T47D (cell line): ENCODE data around the gene LAMB4.
"Not testable (repeated sequence)": the region's sequence is repeated elsewhere in the genome, so short reads cannot be mapped to it uniquely, and the experiment has no call there.

Experiments used
- DNase-seq, 2 experiments: peaks; one replicate each; pipeline versions ENCODE4 v3.0.0 to v3.0.0-alpha.2; 2011 to 2012; ENCODE audit warnings: low read depth in 1 of 2, low spot score in 1 of 2
- JUND ChIP-seq: IDR thresholded peaks from 2 replicates; pipeline ENCODE4 v1.6.1; 2012; ENCODE audit warnings: low read depth
- in situ Hi-C: cut with HindIII; loops from 2 replicates; pipeline ENCODE4 v1.10.0; 2016; ENCODE audit warnings: low sequenced_read_pairs, low pct_unique_long_range_greater_than_20kb

Gene LAMB4

GRCh38 chr7:108034586-108034985, 95.6 kb downstream of the LAMB4 start:
- in situ Hi-C loops: no loop called here
- DNase-seq: no peak
- TF ChIP-seq JUND: no peak

GRCh38 chr7:108033776-108034497, 96.2 kb downstream of the LAMB4 start:
- DNase-seq: no peak
- in situ Hi-C loops: no loop called here
- TF ChIP-seq JUND: no peak

- DNase-seq: peak in 1 of 2 experiments; percentile 10
- in situ Hi-C loops: not testable (repeated sequence)
Observed at GRCh38 chr7:108033309-108033708, 96.9 kb downstream of the LAMB4 start.

GRCh38 chr7:108030516-108030915, 99.6 kb downstream of the LAMB4 start:
- no peak for TF ChIP-seq JUND
- no peak for DNase-seq

GRCh38 chr7:108029034-108029433, 101.1 kb downstream of the LAMB4 start:
- in situ Hi-C loops: no loop called here
- DNase-seq: no peak

More at GRCh38 chr7:108030516-108030915, 99.6 kb downstream of the LAMB4 start:
- in situ Hi-C loops: no loop called here

GRCh38 chr7:108028111-108028510, 102.0 kb downstream of the LAMB4 start:
- no peak for TF ChIP-seq JUND
- no peak for DNase-seq
- in situ Hi-C loops: no loop called here

More at GRCh38 chr7:108029034-108029433, 101.1 kb downstream of the LAMB4 start:
- TF ChIP-seq JUND: no peak

- no peak for DNase-seq
- no peak for TF ChIP-seq JUND
- in situ Hi-C loops: no loop called here
Observed at GRCh38 chr7:108027239-108027638, 102.9 kb downstream of the LAMB4 start.

- no peak for TF ChIP-seq JUND
- in situ Hi-C loops: no loop called here
- DNase-seq: no peak
Observed at GRCh38 chr7:108026647-108027046, 103.5 kb downstream of the LAMB4 start.

GRCh38 chr7:108026116-108026515, 104.0 kb downstream of the LAMB4 start:
- TF ChIP-seq JUND: no peak
- in situ Hi-C loops: no loop called here
- no peak for DNase-seq

GRCh38 chr7:108024538-108024937, 105.6 kb downstream of the LAMB4 start:
- in situ Hi-C loops: no loop called here
- DNase-seq: no peak

GRCh38 chr7:108020585-108020984, 109.6 kb downstream of the LAMB4 start:
- in situ Hi-C loops: no loop called here

More at GRCh38 chr7:108024538-108024937, 105.6 kb downstream of the LAMB4 start:
- TF ChIP-seq JUND: no peak

GRCh38 chr7:108018668-108019067, 111.5 kb downstream of the LAMB4 start:
- DNase-seq: no peak
- in situ Hi-C loops: no loop called here
- no peak for TF ChIP-seq JUND

More at GRCh38 chr7:108020585-108020984, 109.6 kb downstream of the LAMB4 start:
- TF ChIP-seq JUND: no peak
- no peak for DNase-seq

- in situ Hi-C loops: no loop called here
- no peak for DNase-seq
- TF ChIP-seq JUND: no peak
Observed at GRCh38 chr7:108017776-108018151, 112.4 kb downstream of the LAMB4 start.
